ENCODE results near the gene TSPAN32.

DNA sequence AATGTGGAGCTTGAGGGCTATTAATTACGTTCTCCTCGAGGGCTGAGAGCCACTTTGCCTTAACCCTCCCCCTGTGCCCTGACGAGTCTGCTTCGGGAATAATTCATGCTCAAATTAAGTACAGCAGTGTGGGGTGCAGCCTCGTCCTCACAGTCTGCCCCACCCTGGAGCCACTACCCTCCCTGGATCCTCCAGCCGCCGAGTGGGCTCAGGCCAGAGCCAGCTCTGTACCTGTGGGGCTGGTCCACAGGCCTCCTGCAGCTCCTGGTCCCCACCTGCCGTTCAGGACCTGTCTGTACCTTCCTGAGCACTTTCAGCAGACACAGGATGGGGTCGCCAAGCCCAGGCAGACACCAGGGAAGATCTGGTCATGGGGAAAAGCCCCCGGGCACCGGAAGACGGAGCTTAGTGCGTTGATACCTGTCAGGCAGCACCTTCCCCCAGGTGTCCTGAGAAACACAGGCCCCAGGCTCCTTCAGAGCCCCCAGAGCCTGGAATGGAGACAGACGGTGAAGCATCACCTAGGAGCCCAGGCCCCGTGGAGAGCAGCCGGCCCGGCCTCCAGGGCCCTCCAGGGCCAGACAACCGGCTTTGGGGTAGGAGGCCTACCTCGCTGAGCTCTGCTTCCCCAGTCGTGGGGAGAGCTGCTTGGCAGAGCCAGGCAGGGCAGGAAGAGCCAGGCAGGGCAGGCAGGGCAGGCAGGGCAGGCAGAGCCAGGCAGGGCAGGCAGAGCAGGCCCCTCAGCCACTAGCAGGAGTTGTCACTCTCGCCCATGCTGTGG, 9.7 kb downstream of the TSPAN32 start:
- TF ChIP-seq, protein P1, sequence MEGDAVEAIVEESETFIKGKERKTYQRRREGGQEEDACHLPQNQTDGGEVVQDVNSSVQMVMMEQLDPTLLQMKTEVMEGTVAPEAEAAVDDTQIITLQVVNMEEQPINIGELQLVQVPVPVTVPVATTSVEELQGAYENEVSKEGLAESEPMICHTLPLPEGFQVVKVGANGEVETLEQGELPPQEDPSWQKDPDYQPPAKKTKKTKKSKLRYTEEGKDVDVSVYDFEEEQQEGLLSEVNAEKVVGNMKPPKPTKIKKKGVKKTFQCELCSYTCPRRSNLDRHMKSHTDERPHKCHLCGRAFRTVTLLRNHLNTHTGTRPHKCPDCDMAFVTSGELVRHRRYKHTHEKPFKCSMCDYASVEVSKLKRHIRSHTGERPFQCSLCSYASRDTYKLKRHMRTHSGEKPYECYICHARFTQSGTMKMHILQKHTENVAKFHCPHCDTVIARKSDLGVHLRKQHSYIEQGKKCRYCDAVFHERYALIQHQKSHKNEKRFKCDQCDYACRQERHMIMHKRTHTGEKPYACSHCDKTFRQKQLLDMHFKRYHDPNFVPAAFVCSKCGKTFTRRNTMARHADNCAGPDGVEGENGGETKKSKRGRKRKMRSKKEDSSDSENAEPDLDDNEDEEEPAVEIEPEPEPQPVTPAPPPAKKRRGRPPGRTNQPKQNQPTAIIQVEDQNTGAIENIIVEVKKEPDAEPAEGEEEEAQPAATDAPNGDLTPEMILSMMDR (IDR thresholded peaks at IDR 0.05 in 4 of 5, conservative IDR thresholded peaks at IDR 0.05 in 1 of 5) = no peak
- no peak for TF ChIP-seq POLR2A (IDR thresholded peaks at IDR 0.05)
